Kidney epithelial cell (primary cell): Measurements from ENCODE around the gene IGF2. TPM values are rescaled to one million over a fixed set of nuclear protein-coding genes. Genes with fewer than 3 reads are reported as not detected.

Source experiments
- DNase-seq: peaks from one replicate; pipeline ENCODE4 v3.0.0-alpha.2; 2010; ENCODE audit warnings: low read depth
- H3K27me3 ChIP-seq: 2 replicates; pipeline ENCODE4 v1.6.0; 2011; ENCODE audit warnings: low read length; ENCODE audit not compliant: control insufficient read depth, insufficient read depth
- H3K36me3 ChIP-seq: 2 replicates; pipeline ENCODE4 v1.5.1; 2011; ENCODE audit warnings: low read length; ENCODE audit not compliant: control insufficient read depth, insufficient read depth
- H3K4me3 ChIP-seq: 2 replicates; pipeline ENCODE4 v1.5.1; 2011; ENCODE audit warnings: low read depth, mild to moderate bottlenecking, control low read depth, low read length
- total RNA-seq: library from RNA; depleted of rRNA; stranded (reverse); fragments of >200 nt; gene quantifications from 2 replicates; pipeline ENCODE4 v1.2.3, GENCODE V29; 2015
- TF ChIP-seq, protein P1 (sequence below): IDR thresholded peaks from 2 replicates; pipeline ENCODE4 v1.5.1; 2011; ENCODE audit warnings: mild to moderate bottlenecking, moderate library complexity, low read length, control low read depth, inconsistent platforms; ENCODE audit not compliant: insufficient read depth, poor library complexity, severe bottlenecking

The IGF2 gene
- total RNA-seq, 1 donor from 2014 or later: 8.7 TPM

DNA sequence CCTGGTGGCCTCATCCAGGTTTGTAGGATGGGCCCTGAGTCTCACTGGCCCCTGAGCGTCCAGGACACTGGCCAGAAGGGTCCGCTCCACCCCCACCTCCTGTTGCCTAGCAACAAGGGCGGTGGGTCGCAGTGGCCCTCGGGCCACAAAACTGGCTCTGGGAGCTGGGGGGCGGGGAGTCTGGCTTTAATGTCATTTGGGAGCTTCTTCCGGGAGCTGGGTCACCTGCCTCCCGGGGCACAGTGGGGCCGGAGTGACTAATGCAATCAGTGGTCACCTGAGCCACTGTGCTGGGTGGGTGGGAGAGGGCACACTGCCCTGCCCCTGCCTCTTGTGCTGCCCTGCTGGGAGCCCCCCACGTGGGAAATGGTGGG, 29.8 kb upstream of the IGF2 start:
- Histone ChIP-seq H3K27me3 (peaks cover 3% of the 10 kb centered on the region), H3K36me3 (no peaks in the 10 kb centered on the region), H3K4me3 (no peak overlapping the region)
- TF ChIP-seq, protein P1, sequence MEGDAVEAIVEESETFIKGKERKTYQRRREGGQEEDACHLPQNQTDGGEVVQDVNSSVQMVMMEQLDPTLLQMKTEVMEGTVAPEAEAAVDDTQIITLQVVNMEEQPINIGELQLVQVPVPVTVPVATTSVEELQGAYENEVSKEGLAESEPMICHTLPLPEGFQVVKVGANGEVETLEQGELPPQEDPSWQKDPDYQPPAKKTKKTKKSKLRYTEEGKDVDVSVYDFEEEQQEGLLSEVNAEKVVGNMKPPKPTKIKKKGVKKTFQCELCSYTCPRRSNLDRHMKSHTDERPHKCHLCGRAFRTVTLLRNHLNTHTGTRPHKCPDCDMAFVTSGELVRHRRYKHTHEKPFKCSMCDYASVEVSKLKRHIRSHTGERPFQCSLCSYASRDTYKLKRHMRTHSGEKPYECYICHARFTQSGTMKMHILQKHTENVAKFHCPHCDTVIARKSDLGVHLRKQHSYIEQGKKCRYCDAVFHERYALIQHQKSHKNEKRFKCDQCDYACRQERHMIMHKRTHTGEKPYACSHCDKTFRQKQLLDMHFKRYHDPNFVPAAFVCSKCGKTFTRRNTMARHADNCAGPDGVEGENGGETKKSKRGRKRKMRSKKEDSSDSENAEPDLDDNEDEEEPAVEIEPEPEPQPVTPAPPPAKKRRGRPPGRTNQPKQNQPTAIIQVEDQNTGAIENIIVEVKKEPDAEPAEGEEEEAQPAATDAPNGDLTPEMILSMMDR: no peak
- no peak for DNase-seq

DNA sequence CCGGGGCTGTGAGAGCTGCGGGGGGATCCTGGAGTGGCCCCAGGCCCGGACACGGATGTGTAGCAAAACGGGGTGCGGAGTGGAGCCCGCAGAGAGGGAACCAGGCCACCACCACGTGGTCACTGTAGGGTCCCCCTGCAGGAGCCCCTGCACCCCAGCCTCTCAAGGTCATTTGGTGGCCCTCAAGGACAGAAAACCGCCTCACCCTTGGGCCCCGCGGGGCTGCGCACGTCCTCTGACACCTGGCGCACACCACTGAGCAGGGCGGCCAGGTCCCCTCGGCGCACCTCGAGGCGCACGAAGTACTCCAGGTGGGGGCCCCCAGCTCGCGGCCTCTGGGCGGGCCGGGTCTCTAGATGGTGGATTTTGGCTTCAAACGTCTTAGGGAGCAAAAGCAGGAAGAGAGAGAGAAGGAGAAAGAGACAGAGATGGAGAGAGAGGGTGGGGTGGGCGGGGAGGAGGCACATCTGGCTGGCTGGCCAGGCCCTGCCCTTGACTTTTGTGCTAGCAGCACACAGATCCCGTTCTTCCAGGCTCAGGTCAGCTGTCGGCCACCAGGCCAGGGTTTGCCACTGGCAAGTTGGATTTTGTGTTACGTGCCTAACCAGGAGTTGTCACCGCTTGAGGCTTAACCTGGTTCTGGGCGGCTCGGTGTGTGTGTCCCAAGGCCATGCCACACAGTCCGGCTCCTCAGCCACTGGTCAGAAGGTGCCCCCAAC, 29.3 kb upstream of the IGF2 start:
- Histone ChIP-seq H3K36me3 (no peaks in the 10 kb centered on the region), H3K4me3 (no peak overlapping the region), H3K27me3 (peaks cover 3% of the 10 kb centered on the region)
- TF ChIP-seq, protein P1: no peak
- DNase-seq: no peak

DNA sequence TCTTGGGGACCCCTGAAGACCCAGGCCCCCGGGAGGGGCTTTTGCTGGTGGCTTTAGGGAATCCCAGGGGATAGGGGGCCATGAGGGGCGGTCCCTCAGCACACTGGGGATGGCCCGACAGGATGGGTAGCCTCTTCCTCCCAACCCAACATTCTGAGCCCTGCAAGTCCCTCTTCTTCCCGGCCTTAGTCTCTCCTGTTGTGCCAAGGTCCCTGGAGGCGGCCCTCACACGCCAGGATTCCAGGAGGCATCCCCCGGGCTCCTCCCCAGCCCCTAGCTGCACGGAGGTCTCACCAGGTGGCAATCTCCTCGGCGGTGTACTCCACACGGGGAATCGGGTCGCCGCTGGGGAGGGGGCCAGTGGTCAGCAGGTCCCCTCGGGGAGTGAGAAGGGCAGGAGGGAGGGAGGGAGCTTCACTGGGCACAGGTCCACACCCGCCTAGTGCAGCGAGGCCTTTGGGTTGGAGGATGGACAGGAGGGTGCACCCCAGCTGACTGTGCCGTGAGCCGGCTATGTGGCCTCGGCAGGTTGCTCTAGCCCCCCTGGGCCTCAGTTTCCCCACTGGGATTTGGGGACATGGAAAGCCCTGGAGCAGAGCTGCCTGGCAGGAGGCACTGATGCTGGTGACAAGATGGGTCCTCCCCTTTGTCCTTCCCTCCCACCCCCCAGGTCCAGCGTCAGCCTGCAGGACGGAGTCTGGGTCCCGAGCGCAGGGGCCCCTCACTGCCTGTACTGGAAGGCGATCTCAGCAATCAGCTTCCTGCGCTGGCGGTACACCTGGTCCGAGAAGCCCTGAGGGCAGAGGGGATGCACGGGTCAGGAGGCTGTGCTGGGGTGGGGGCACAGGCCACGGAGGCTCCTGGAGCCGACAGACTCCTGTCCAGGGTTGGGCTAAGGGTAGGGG, 28.2 kb upstream of the IGF2 start:
- TF ChIP-seq, protein P1: no peak
- peaks cover 4% of the 10 kb centered on the region for H3K27me3 ChIP-seq
- H3K4me3 ChIP-seq: no peak overlapping the region
- no peaks in the 10 kb centered on the region for H3K36me3 ChIP-seq
- DNase-seq: no peak

DNA sequence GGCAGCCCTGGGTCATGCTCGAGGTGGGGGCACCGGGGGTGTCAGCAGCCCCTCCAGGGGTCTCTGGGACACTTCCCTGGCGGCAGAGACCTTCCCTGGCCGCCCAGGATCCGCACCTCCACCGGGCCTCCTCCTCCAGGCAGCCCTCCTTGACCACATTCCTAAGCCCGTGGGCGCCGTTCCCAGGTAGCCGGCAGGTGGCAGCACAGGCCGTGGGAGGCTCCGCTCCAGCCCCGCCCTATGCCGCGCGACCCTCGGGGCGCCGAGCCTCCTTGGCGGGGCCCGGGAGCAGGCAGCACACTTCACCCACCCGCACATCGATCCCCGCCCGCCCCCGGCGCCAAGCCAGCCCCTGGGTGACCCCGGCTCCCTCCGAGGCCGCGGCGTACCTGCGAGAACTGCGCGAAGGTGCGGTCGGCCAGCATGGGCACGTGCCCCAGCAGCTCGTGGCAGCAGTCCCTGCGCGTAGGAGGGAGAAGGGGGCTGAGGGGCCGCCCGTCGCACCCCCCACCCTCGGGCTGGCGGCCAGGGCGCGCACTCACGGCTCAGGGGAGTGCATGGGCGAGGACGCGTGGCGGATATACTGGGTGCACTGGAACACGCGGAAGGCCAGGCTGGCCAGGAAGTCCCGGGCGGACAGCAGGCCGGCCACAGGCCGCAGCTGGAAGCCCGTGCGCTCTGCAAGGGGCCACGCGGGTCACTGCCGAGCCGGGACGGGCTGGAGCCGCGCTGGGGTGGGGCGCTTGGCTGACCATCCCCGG, 27.1 kb upstream of the IGF2 start:
- H3K4me3 ChIP-seq: no peak overlapping the region
- no peak for DNase-seq
- TF ChIP-seq, protein P1: peak; percentile 62
- H3K27me3 ChIP-seq: peaks cover 6% of the 10 kb centered on the region
- H3K36me3 ChIP-seq: no peaks in the 10 kb centered on the region

DNA sequence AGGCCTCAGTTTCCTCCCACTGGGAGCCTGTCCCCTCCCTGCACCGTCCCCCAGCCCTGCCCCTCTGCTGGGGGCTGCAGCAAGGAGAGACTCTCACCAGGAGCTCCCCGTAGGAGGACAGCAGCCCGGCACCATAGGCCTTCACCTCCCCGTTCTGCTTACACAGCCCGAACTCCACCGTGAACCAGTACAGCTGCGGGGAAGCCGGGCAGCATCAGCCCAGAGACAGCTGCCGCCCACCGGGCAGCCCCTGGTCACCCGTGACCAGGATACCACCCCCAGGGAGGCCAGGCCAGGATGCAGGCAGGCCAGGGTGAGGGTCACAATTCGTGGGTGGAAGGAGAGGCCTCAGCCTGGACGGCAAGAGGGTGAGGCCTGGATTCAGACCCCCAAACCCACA, 26.4 kb upstream of the IGF2 start:
- Histone ChIP-seq H3K27me3 (peaks cover 10% of the 10 kb centered on the region), H3K4me3 (no peak overlapping the region)
- TF ChIP-seq, protein P1: no peak

More for the DNA sequence above, 26.4 kb upstream of the IGF2 start:
- no peaks in the 10 kb centered on the region for H3K36me3 ChIP-seq
- no peak for DNase-seq
